Epithelial cell of proximal tubule (primary cell): ENCODE results near the gene TANC1. TPM values are rescaled to one million over a fixed set of nuclear protein-coding genes. Genes with fewer than 3 reads are reported as not detected.
A peak's percentile ranks its signal among the peaks of the same experiment; 100 is the strongest.

Experiments used
- DNase-seq: peaks from one replicate; pipeline ENCODE4 v3.0.0-alpha.2; 2011; ENCODE audit warnings: low read depth
- H3K4me3 ChIP-seq: 2 replicates; pipeline ENCODE4 v1.5.1; 2011; ENCODE audit warnings: low read depth, mild to moderate bottlenecking, low read length
- total RNA-seq: library from RNA; depleted of rRNA; stranded (reverse); fragments of >200 nt; gene quantifications from 2 replicates; pipeline ENCODE4 v1.2.3, GENCODE V29; 2015
- TF ChIP-seq, protein P1 (sequence below): conservative IDR thresholded peaks from 2 replicates; pipeline ENCODE4 v1.5.1; 2012; ENCODE audit warnings: low read depth, mild to moderate bottlenecking, low read length

TANC1 gene
- total RNA-seq, 1 donor from 2014 or later = 14.3 TPM

DNA sequence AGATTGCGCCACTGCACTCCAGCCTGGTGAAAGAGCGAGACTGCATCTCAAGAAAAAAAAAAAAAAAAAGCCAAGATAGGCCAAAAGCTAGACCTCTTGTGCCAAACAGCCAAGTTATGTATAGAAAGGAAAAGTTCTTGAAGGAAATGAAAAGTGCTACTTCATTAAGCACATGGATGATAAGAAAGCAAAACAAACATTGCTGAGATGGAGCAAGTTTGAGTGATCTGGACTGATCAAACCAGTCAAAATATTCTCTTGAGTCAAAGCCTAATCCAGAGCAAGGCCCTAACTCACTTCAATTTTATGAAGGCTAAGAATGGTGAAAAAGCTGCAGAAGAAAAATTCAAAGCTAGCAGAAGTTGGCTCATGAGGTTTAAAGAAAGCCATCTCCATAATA is 28.1 kb upstream of the TANC1 start:
- DNase-seq = no peak
- TF ChIP-seq, protein P1, sequence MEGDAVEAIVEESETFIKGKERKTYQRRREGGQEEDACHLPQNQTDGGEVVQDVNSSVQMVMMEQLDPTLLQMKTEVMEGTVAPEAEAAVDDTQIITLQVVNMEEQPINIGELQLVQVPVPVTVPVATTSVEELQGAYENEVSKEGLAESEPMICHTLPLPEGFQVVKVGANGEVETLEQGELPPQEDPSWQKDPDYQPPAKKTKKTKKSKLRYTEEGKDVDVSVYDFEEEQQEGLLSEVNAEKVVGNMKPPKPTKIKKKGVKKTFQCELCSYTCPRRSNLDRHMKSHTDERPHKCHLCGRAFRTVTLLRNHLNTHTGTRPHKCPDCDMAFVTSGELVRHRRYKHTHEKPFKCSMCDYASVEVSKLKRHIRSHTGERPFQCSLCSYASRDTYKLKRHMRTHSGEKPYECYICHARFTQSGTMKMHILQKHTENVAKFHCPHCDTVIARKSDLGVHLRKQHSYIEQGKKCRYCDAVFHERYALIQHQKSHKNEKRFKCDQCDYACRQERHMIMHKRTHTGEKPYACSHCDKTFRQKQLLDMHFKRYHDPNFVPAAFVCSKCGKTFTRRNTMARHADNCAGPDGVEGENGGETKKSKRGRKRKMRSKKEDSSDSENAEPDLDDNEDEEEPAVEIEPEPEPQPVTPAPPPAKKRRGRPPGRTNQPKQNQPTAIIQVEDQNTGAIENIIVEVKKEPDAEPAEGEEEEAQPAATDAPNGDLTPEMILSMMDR = no peak
- no peak overlapping the region for H3K4me3 ChIP-seq

DNA sequence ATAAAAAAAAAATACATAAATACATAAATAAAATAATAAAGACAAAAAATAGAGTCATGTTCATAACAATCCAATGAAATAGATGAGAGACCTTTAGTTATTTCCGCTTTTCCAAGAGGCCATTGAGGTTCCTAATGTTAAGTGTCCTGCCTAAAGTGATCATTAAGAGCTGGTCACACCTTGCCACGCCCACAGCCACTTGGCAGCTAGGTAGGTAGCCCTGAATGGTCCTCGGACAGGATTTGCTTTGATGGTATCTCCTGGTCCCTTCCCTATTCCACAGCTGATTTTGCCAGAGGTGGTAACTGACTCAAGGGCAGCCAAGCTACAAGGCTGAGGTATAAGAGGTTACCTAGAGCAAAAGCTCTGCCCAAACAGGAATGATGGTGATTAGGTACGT is 24.5 kb upstream of the TANC1 start:
- DNase-seq = no peak
- TF ChIP-seq, protein P1 = no peak

GRCh38 chr2:158948964-158949699 is 19.3 kb upstream of the TANC1 start:
- DNase-seq = no peak
- no peak overlapping the region for H3K4me3 ChIP-seq
- TF ChIP-seq, protein P1 = no peak

More for the DNA sequence above, 24.5 kb upstream of the TANC1 start:
- no peak overlapping the region for H3K4me3 ChIP-seq

DNA sequence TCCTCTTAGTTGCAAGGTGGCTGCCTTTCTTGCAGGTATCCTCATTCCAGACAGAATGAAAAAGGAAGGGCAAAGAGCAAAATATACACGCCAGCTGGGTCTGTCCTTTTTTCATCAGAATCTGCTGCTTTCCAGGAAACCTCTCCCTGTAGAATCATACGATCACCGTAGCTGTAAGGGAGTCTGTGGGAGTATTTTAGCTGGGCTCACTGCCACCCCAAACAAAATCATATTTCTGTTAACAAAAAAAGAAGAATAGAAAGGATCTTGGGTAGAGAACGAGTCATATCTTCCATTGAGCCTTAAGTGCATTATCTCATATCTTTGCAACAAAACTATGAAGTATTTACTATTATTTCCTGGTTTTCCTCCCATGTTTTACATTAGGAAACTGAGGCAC is 15.0 kb upstream of the TANC1 start:
- TF ChIP-seq, protein P1 = no peak
- H3K4me3 ChIP-seq = no peak overlapping the region
- no peak for DNase-seq

DNA sequence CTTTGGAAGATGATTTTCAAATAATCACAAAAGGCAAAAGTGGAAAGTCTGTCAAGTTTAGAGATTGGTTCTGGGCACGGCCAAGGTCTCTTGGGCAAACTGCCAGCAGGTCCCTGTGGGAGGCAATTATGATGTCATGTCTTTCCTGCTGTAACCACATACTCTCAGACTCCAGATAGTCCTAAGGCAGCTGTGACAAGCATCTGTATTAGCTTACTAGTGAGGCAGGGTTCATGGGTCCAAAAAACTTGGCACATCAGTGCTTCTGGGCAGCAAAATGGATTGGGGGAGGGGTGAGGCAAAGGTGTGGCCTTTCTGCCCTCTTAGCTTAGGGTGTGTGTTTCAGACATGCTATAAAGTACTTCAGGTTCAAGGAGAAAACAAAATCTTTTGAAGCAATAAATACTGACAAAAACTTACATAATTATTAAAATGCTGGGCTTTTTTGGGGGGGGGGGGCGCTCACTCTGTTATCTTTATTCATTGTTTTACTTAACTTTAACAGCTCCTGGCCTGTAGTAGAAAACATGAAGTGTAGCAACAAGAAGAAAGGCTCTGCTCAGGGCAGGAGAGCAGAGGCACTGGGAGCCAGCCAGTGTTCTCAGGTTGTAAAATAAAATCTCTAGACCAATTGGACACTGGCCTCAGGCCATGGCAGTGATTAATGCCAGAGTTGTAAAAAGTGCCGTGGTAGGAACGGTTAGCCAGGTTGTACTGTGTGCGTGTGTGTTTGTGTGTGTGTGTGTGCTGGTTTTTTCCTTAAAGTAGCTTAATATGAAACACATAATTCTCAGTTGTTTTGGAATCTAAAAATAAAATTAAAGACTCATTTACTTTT is 14.3 kb upstream of the TANC1 start:
- no peak overlapping the region for H3K4me3 ChIP-seq
- TF ChIP-seq, protein P1 = no peak
- DNase-seq = peak; percentile 78

GRCh38 chr2:158955842-158956365 is 12.5 kb upstream of the TANC1 start:
- DNase-seq = no peak
- TF ChIP-seq, protein P1 = no peak
- no peak overlapping the region for H3K4me3 ChIP-seq
